Colon (tissue), 2 donors: ENCODE data around the gene BPIFB3.
"Not testable (repeated sequence)": the region's sequence is repeated elsewhere in the genome, so short reads cannot be mapped to it uniquely, and the experiment has no call there.

Experiments
- FAIRE-seq: peaks from 2 replicates; lab custom pipeline; 2012; peaks lifted over from hg19 to GRCh38; lab: Jason Lieb, UNC
- donor health status: control.
- donor health status: control.

The BPIFB3 gene

DNA sequence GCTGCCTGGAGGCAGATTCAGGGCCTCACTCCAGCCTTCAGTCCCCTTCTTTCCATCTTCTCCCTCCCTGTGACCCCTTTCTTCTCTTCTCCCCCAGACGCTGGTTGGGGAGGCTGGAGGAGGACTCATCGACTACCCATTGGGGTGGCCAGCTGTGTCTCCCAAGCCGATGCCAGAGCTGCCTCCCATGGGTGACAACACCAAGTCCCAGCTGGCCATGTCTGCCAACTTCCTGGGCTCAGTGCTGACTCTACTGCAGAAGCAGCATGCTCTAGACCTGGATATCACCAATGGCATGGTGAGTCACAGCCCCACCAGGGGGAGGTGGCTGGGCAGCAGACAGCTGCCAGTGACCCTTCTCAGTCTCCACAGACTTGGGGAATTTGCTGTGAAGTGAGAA, 38.7 kb downstream of the BPIFB3 start:
- FAIRE-seq, result no peak

DNA sequence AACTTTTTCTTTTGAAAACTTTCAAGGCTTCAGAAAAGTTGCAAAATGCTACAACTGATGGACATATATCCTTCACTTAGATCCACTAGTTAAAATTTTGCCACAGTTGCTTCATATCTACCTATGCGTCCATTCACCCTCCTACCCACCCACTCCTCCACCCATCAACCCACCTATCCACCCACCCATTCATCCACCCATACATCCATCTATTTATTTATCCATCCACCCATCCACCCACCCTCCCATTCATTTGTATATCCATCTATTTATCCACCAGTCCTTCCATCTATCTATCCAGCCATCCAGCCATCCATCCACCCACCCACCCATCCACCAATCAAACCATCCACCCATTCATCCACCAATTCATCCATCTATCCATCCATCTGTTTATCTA, 39.4 kb downstream of the BPIFB3 start:
- FAIRE-seq, result no peak

DNA sequence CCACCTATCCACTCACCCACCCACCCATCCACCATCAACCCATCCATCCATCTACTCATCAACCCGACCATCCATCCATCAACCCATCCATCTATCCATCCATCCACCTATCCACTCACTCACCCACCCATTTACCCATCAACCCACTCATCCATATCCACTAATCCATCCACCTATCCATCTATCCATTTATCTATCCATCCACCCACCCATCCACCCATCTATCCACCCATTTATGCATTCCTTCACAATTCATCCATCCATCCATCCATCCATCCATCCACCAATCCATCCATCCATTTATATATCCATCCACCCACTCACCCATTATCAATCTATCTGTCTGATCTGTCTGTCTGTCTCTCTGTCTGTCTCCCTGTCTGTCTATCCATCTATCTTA, 39.9 kb downstream of the BPIFB3 start:
- FAIRE-seq, result no peak

DNA sequence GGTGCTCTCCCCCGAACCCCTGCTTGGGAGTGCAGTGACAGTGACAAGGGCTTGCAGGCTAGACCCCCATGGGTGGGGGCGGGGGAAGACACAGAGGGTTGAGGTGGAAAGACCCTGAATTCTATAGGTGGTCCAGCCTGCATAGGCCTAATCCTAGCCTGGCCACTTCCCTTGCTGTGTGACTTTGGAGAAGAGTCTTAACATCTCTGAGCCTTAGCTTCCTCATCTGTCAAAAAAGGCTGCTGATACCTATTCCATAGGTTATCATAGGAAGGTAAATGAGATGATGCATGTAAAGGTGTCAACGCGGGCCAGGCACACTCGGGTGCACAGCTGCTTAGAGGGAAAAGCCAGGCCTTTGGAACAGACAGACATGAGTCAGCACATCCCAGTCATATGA, 41.5 kb downstream of the BPIFB3 start:
- no peak for FAIRE-seq

DNA sequence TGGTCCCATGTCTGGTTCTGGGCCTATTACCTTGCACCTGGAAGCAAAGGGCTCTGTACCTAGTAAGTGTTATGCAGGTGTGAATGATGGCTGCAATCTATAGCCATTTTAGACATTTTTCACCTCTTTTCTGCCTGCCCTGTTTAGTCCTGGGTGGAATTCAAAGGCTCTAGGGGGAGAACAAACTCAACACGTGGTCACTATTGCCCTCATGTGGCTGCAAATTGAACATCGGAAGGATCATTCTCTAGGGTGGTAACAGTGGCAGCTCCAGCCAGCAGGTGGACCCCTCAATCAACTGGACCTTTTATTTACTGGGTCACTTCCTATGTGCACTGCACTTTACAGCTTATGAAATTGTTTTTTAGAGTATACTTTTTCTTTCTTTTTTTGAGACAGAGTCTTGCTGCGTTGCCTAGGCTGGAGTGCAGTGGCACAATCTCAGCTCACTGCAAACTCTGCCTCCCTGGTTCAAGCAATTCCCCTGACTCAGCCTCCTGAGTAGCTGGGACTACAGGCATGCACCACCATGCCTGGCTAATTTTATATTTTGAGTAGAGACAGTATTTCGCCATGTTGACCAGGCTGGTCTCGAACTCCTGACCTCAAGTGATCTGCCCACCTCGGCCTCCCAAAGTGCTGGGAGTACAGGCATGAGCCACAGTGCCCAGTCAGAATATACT, 42.3 kb downstream of the BPIFB3 start:
- FAIRE-seq, result not testable (repeated sequence)

DNA sequence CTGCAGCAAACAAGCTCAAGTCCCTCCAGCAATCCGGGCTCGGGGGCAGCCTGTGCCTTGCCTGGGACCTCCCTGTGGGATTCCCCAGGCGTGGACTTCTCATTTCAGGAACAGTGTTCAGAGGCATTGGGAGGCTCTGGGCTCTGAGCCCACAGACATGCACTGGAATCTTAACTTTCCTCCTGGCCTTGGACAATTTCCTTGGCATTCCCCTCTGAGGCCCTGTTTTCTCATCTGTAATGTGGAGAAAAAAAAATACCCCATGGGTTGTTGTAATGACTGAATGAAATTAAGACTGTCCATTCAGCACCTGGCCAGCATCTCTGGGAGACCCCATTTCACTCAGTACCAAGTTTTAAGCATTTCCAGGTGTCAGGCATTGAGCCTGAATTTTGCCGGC, 43.3 kb downstream of the BPIFB3 start:
- FAIRE-seq, result no peak

DNA sequence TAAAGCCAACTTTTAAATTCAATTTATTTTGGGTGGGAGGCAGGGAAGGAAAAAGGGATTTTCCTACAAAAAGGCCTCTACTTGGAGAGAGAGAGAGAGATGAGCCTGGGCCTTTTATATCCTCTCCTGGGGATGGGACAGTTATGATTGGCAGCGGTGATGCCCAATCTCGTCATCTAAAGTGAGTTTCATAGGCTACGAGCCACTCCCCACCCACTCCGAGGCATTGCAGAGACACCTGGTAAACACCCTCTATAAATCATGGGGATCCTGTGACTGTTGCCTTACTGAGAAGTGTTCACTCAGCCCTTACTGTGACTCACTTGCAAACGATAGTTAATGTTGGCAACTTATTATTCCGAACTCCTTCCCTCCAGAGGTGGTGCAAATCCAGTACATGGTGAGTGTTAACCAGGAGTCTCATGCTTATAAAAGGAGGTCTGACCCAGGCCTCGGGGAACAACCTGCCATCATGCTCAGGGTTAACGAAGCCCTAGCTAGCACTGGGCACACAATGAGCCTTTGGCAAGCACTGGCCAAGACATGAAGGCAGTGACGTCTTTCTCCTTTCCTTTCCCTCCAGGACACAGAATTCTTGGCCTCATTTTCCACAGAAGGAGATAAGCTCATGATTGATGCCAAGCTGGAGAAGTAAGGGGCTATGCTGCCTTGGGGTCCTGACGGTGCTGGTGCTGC, 46.3 kb downstream of the BPIFB3 start:
- FAIRE-seq, result no peak

DNA sequence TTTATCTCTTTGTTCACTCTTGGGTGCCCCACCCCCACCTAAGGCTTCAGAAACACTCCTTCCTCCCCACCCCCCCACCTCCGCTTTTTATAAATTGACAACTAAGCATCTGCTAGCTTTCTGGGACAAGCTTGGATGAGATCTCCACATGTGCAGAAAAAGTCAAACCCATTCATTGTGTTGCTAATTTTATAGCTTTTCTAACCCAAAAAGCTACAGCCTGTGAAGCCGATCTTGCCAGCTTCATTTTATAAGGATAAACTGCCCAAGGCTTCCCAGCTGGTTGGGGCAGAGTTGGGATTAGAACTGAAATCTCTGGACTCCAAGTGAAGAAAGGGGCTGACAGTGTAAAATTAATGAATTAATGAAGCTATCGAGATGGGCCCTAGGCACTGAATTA, 49.9 kb downstream of the BPIFB3 start:
- no peak for FAIRE-seq

DNA sequence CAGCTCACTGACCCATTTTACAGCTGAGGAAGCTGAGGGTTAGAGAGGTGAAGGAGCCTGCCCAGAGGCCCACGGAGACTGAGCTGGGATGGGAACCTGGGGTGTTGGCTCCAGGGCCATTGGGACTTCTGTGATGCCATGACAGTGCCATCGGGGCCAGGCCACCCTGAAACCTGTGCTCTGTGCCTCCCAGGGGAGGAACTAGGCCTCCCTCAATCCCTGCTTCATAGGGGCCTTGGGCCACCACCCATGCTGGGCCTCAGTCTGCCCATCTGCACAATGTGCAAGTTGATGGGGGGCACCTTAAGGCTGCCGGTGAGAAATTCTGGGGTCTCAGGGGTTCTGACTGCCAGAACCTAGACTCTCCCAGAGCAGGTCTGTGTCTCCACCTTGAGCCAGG, 50.6 kb downstream of the BPIFB3 start:
- FAIRE-seq, result no peak

DNA sequence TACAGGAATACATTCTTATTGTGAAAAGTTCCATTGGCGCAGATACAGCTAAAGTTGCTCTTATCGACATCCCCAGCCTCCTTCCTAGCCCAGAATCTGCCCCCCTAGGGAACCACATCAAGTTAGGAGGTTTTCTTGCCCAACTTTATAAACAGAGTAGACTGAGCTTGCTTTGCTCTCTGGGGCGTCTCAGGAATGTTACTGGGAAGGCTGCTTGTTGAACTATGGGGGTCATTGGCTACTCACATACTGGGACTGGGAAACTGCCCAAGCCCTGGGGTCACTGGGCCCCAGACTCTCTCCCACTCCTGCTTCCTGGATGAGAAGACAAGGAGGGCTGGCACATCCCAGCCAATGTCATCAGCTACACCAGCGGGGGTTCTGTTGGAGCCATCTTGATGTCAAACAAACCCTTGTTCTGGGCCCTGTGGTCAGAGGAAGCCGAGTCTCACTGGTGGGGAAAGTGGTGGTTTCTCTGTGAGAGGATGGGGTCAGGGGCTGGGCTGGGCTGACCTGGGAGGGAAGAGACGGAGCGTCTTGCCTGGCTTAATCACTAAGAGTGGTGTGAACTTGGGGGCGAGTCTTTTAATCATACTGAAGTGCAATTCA, 51.7 kb downstream of the BPIFB3 start:
- FAIRE-seq, result no peak

DNA sequence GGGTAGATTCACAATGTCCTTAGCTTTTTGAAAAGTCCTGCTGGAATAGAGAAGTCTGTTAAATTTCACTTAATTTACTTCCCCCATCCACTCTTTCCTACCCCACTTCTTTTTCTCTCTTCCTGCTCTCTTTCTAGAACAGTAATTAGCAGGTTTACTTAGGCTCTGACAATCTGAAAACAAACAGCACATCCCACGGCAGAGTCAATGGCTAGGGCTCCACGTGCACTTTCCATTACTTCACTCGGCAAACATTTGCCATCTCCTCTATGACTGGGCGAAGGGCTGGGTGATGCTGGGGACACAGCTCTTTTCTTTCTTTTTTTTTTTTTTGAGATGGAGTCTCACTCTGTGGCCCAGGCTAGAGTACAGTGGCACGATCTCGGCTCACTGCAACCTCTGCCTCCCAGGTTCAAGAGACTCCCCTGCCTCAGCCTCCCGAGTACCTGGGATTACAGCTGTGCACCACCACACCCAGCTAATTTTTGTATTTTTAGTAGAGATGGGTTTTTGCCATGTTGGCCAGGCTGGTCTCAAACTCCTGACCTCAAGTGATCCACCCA, 52.4 kb downstream of the BPIFB3 start:
- FAIRE-seq, result not testable (repeated sequence)

DNA sequence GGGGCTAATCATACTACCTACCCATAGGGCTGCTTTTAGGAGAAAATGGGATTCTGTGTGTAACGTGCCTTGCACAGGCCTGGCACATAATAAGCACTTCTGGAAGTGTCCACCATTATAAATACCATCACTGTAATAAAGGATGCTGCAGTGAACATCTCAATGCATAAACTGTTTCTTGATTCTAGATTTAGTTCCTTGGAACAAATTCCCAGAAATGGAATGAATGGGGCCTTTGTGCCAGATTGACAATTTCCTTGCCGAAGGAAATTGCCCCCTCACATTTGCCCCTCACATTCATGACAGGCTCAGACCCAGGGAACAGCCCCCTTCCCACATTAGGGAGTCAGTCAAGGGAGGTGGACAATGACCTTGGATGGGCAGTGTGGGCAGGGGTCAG, 55.0 kb downstream of the BPIFB3 start:
- no peak for FAIRE-seq

DNA sequence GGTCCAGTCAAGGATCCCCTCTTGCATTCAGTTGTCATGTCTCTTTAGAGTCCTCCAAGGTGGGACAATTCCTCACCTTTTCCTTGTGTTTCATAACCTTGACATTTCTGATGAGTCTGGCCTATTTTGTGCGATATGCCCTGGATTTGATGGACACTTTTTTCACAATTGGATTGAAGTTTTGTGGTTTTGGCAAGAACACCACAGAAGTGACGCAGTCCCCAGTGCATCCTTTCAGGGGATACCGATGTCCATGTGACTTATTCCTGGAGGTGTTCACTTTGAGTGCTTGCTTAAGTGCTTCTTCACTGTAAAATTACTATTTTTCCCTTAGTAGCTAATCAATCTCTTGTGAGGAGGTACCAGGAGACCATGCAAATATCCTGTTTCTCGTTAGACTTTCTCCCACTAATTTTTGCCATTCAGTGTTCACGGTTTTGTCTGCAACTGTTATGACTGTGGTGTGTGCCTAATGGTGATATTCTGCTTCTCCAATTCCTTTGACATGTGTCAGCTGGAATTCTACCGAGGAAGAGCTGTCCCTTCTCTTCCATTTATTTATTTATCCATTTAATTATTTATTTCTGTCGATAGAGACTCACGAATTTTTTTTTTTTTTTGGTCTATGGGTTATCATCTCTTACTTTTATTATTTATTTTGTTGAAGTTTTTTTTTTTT, 56.6 kb downstream of the BPIFB3 start:
- no peak for FAIRE-seq

DNA sequence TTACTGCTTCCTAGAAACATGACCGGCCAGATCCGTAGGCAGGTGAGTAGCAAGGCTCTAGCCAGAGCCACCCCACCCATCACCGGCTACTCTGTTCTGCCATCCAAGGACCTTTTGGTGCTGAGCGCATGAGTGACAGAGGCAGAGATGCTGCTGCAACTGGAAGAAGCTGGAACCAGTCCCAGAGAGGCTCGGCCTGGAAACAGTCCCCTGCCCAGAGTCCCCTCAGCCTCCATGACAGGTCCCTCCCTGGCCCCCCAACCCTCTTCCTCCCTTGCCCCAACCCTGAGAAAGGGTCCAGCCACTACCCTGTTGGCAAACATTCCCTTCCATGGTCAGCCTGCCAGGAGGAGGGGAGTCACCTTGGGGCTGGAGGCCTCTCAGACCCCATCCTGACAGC, 57.6 kb downstream of the BPIFB3 start:
- no peak for FAIRE-seq

DNA sequence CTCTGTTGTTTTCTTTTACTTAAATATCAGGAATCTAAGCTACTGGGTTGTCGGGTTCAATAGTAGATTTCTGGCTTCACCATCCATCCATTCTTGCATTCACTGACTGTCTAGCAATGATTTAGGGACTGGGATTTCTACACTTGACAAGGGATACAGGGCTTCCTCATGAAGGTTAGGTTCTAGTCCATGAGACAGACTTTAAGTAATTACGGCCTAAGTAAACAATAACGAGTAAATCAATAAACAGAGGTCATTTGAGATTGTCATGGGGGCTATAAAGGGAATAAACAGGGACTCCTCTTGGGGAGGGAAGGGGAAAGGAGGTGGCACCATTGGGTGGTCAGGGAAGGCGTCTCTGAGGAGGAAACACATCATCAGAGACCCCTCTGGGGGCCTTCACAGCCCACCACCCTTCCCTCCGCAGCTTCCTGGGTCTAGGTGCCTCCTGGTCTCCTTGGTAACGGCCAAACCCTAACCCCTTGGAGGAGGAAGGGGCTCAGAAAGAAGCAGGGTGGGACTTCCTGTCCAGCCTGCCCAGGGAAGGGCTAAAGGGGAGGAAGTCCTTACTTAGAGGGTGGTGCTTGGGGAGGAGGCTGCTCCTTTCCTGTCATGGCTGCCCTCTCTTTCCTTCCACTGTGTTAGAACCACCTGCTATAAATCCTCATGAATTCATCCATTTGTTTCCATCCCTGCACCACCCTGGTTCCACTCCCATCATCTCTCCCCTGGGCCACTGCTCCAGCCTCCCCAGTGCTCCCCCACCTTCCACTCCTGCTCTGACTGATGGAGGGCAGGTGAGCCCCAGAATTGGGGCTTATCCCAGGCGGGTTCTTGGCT, 59.1 kb downstream of the BPIFB3 start:
- FAIRE-seq, result no peak

DNA sequence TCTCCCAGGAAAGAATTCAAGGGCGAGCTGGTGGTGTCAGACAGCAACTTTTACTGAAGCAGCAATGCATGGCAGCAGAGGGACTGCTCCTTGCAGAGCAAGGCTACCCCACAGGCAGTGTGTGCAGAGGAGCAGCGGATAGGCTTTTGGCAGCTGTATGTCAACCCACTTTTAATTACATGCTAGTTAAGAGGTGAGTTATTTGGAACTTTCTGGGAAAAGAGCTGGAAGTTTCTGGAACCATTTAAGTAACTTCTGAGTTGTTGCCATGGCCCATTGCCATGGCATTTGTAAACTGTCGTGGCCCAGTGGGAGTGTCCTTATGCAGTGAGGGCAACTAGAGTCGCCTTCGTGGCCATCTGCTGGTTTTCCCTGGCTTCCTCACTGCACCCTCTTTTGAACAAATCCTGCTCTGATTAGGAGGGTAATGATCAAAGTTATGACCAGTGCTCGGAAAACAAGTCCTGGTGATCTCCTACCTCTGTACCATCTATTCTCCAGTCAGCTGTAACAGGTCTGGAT, 59.7 kb downstream of the BPIFB3 start:
- no peak for FAIRE-seq

DNA sequence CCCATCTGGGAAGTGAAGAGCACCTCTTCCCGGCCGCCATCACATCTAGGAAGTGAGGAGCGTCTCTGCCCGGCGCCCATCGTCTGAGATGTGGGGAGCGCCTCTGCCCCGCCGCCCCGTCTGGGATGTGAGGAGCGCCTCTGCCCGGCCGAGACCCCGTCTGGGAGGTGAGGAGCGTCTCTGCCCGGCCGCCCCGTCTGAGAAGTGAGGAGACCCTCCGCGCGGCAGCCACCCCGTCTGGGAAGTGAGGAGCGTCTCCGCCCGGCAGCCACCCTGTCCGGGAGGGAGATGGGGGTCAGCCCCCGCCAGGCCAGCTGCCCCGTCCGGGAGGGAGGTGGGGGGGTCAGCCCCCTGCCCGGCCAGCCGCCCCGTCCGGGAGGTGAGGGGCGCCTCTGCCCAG, 61.8 kb downstream of the BPIFB3 start:
- not testable (repeated sequence) for FAIRE-seq

DNA sequence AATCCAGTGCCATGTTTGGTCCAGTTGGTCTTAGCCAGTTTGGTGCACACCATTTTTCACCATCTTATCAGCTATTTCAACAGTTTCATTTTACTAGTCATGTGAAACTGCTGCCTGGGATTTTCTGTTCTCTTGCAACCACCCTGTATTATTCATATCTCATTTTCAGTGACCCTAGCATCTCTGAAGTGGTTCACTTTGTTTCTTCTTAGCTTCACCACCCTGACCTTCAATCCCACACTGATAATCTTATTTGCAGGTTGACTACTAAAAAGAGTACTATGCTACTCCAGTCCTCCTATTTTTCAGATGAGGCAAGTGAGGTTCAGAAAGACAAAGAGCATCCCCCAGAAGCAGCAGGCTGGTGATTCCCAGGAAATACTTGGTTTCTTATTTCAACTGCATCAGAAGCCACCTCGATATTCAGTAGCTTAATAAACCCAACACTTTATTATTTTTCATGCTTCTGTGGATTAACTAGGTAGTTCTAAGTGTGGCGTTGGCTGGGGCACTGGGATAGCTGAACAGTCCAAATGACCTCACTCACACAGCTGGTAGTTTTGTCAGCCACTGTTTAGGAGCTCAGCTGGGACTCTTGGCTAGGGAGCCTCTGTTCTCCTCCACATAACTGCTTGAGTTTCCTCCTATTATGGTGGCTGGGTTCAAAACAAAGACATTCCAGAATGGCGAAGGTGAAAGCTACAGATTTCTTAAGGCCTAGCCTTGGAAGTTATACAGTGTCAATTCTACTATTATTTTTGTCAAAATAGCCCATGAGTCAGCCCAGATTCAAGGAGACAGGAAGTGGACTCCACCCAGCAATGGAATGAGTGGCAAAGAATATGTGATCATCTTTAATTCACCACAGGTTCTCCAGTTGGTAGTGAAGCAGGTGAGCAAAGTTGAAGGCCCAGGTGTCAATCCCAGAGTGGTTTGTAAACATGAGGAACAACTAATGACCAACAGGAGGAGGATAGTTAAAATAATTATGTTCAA, 66.3 kb downstream of the BPIFB3 start:
- FAIRE-seq, result no peak

DNA sequence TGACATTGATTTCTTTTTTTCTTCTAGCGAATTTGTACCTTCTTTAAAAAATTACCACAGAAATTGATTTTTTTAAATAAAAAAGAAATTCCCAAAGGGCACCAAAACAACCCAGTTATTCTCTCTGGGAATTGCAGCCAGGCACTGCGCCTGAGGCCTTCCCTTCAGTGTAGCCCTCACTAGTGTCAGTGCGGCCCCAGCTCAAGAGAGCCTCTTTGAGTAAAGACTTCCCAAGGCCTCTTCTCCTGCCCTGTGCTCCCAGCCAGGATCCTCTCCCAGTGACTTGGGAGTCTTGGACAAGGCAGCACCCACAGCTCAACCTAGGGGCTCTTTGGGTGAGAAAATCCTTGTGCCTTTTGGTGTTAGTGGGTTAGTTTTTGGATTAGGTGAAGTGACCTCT, 67.2 kb downstream of the BPIFB3 start:
- FAIRE-seq, result no peak

DNA sequence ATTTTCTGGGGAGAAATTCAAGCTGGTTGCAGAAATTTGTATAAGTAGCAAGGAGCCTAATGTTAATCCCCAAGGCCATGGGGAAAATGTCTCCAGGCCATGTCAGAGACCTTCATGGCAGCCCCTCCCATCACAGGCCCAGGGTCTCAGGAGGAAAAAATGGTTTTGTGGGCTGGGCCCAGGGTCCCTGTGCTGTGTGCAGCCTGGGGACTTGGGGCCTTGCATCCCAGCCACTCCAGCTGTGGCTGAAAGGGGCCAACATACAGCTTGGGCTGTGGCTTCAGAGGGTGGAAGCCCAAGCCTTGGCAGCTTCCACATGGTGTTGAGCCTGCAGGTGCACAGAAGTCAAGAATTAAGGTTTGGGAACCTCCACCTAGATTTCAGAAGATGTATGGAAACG, 68.6 kb downstream of the BPIFB3 start:
- FAIRE-seq, result not testable (repeated sequence)
